HG03571 (cell line): Measurements from ENCODE around the gene CAMK2N2.

ENCODE experiments used
- ATAC-seq: cut with Tn5 transposase; IDR thresholded peaks from one replicate; pipeline ENCODE4 v1.9.1; 2021; ENCODE audit not compliant: unreplicated experiment

Gene CAMK2N2

DNA sequence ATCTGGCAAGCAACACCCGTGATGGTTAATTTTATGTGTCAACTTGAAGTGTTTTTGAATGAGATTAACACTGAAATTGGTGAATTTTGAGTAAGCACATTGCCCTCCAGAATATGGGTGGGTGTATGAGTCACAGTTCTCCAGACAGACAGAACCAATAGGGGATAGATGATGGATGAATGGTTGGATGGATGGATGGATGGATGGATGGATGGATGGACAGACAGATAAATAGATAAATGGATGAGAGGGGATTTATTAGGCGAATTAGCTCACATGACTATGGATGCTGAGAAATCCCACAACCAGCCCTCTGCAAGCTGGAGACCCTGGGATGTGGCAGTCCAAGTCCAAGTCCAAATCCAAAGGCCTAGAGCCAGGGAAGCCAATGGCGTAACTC, 37.4 kb downstream of the CAMK2N2 start:
- no peak for ATAC-seq

GRCh38 chr3:184222521-184222920, 38.8 kb downstream of the CAMK2N2 start:
- ATAC-seq, result no peak

GRCh38 chr3:184218814-184219213, 42.5 kb downstream of the CAMK2N2 start:
- ATAC-seq, result no peak

DNA sequence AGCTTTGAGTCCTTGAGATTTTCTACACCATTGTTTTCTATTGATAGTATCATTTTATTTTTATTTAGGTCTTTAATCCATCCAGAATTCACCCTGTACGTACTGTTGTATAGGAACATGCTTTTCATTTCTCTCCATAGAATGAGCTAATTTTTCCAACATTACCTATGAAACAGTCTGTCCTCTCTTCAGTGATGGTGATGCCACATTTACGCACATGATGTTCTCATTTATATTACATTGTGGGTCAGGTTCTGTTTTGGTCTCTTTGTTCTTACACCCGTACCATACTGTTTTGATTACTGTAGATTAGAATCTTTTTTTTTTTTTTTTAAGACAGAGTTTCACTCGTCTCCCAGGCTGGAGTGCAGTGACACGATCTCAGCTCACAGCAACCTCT, 49.6 kb downstream of the CAMK2N2 start:
- ATAC-seq, result no peak

DNA sequence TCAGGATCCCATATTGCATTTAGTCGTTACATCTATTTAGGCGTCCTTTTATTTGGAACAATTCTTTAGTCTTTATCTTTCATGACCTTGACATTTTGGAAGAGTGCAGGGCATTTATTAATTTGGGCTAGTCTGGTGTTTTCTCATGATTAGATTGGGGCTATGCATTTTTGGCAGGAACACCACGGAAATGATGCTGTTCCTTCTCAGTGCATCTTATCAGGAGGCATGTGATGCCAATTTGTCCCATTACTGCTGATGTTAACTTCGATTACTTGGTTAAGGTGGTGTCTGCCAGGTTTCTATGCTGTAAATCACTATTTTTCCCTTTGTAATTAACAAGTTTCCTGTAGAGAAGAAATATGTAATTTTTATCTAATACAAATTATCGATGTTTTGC, 50.1 kb downstream of the CAMK2N2 start:
- ATAC-seq, result no peak
